ENCODE data around the gene FUT3.
"Not testable (repeated sequence)": the region's sequence is repeated elsewhere in the genome, so short reads cannot be mapped to it uniquely, and the experiment has no call there.

The FUT3 gene

DNA sequence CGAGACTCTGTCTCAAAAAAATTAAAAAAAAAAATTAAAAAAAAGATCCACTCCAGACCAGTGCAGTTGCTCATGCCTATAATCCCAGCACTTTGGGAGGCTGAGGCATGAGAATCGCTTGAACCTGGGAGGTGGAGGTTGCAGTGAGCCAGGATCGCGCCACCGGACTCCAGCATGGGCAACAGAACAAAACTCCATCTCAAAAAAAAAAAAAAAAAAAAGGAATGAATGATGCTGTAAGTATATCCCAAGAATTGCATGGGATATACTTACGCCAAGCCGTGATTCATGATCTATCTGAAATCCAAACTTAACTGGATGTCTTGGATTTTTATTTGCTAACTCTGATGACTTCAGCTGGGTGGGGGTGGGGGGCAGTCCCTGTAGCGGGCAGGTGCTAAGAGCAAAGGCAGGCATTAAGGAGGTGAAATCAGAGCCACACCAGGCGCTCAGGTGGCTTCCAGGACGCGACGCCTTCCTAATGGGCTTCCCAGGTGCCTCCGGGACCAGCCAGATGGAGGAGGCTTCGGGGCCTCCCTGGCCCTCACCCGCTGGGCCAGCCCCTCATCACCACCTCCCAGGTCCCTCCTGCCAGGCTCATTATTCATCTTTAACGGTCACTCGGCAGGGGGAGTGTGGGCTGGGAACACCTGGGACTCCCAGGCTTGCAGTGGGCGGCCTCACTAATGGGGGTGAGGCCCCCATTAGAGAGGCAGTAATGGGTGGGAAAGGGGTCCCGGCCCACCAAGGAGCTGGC lies 30.5 kb upstream of the FUT3 start:
- DNase-seq: no peak

DNA sequence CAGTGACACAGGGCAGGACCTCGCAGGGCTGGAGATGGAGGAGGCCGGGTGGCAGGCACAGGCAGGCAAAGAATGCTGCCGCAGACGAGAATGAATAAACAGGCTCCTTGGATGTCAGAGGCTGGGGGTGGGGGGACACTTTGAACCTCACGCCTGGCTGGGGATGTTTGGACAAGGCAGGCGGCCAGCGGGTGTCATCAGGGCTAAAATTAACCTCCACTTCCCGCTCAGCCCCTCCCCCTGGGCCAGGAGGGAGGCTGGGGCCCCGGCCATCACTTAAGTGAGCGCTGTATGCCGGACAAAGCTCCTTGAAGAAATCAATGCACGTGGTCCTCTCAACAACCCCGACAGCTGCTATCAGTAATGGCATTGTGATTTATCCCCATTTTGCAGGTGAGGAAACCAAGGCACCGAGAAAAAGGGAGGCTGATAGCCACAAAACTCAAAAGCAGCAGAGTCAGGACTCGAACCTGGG lies 29.4 kb upstream of the FUT3 start:
- no peak for DNase-seq

DNA sequence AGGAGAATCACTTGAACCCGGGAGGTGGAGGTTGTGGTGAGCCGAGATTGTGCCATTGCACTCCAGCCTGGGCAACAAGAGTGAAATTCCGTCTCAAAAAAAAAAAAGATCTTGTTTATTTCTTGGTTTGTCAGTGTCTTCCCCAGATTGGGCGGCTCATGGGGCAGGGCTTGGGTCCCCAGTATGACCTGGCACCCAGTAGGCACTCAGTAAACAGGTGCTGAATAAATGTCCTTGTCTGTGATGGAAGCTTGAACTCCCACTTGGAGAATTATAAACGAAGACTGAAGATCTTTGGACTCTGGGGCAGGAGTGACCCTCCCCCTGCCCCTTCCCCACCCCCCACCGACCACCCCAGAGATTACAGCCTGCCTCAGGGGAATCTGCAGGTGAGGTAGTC lies 28.9 kb upstream of the FUT3 start:
- DNase-seq: no peak

DNA sequence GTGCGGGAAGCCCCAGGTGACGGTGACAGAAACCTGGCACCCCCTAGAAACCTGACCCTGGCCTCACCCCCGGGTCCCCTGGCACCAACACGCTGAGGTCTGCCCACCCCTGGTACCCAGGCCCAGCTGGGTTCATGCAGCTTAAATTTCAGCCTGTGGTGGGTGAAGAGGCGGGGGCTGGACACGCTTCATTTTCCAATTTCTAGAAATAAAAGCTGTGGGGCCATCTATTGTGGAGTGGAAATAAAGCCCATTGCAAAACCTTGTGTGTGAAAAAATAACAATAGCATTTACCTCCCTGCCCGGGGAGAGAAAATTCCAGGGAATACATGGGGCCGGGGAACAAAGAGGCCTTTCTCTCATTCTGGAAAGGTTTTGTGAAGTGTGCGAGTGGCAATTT lies 26.6 kb upstream of the FUT3 start:
- no peak for DNase-seq

DNA sequence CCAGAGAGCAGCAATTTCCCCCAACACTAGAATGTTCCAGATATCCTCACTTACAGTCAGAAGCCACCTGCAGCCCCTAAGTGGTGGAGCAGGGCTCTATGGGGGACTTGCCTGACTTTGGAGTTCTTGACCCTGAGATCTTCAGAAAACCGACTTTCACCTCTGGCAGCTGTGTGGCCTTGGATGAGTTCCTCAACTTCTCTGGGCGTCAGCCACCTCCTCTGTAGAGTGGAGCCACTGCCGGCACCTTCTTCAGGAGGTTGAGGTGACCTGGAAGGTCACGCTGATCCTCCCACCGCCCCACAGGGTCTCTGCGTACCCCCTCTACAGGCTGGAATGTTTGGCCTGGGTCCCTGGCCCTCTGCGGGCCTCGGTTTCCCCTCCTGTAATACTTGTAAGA lies 26.2 kb upstream of the FUT3 start:
- DNase-seq: no peak

DNA sequence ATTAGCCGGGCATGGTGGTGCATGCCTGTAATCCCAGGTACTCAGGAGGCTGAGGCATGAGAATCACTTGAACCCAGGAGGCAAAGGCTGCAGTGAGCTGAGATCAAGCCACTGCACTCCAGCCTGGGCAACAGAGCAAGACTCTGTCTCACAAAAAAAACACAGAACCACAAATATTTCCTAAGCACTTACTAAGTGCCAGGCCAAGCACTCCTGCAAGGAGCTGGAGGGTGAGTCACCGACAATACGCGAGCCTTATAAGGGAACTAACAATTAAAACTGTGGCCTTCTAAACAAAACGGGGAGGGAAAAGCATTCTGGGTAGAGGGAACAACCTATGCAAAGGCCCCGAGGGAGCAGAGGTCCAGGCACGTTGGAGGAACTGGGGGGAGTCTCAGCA lies 23.2 kb upstream of the FUT3 start:
- not testable (repeated sequence) for DNase-seq

DNA sequence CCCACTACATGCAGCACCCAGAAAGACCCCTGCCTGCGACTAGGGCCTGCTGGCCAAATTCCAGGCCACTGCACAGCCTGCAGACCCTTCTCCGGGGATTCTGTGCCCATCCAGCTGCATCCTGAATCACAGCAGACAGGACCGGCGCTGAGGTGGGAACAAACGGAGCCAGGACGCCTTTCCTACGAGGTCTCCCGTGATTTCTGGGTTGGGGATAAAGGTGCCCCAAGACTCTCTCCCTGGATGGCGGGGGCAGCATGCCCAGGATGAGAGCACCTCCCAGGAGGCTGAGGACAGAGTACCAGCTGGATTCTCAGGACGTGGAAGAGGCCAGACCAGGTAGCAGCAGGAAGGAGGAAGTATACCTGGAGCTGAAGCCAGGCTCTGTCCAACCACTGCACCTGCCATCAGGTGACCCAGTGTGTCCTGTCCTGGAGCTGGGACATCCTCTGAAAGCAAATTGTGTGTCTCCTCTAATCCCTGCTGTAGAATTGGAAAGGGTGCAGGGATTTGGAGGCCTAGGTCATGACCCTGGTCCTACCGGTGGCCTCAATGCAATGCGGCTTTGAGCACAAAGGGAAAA lies 22.5 kb upstream of the FUT3 start:
- DNase-seq: no peak

DNA sequence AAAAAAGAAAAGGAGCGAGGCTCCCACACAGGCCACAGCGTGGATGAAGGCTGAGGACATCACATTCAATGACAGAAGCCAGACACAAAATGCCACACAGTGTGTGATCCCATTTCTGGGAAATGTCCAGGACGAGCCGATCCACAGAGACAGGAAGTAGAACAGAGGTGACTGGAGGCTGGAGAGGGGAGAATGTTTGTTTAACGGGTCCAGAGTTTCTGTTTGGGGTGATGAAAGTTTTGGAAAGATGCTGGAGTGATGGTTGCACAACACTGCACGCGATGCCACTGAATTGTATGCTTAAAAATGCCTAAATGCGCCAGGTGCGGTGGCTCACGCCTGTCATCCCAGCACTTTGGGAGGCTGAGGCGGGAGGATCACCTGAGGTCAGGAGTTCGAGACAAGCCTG lies 19.7 kb upstream of the FUT3 start:
- DNase-seq: no peak

DNA sequence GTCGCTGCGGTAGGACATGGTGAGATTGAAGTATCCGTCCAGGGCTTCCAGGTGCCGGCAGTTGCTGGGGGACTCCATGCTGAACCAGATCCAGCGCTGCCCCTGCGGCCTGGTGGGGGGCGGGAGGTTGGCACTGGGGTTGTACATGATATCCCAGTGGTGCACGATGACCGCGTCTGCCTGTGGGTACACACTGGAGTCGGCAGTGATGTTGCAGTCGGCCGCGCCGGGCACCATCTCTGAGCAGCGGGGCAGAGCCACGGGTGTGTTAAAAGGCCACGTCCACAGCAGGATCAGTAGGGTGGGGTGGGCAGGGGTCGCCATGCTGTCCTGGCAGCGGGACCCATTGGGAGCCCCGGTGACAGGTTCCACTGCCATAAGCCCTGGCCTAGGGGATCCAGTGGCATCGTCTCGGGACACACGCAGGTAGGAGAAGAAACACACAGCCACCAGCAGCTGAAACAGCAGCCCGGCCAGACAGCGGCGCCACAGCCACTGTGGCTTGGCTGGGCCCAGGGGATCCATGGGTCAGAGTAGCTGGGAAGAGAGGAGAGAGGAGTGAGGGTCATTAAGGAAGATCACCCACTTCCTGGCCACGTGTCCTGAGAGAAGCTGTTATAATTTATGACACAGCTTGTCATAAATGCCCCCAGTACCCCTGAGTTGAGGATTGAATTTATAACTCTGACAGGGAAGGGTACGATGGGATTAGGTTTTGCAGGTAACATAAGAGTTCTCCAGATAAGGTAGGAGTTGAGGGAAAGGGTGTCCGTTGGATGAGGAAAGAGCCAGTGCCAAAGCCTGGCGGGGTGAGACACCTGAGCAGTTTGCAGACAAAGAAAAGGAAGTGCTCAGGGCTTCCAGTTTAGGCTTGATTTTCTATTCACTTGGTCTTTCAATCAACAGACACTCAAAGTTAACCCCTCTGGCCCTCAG lies 16.2 kb upstream of the FUT3 start:
- no peak for DNase-seq

DNA sequence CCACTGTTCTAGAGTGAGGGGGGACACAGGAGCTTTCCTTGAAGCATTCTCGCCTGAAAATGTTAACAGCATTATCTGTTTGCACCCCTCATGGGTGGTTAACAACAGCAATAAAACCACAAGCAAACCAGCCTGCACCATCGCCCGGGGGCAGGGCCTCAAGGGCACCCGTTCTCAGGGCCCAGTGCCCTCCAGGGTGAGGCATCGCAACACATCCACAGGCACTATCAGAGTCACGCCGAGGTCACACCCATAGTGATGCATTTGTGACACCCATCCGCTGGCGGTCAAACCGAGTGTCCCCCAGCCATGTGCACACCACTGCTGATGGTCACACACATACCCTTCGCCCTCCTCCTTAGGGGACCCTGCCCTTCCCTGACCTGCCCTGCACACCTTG lies 14.5 kb upstream of the FUT3 start:
- DNase-seq: no peak

DNA sequence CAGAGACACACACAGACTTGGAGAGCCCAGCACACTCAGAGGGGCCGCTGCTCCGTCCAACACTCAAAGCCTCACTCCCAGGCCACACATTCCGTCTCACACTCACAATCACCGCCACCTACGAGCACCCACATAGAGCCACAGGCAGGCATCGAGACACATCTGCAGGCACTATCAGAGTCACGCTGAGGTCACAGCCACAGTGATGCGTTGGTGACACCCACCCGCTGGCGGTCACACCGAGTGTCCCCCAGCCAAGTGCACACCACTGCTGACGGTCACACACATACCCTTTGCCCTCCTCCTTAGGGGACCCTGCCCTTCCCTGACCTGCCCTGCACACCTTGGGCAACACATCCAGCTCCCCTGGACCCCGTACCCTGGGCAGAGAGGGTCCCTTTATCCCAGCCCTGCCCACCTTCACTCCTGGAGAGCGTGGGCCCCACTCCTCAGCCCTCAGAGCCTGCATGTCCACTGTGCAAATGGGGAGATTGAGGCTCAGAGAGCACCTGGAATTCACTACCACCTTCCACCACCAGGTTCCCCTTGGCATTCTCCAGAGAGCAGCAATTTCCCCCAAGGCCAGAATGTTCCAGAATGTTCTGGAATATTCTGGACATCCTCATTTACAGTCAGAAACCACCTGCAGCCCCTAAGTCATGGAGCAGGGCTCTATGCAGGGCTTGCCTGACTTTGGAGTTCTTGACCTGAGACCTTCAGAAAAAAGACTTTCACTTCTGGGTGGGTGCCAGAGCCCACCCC lies 13.7 kb upstream of the FUT3 start:
- DNase-seq: no peak

DNA sequence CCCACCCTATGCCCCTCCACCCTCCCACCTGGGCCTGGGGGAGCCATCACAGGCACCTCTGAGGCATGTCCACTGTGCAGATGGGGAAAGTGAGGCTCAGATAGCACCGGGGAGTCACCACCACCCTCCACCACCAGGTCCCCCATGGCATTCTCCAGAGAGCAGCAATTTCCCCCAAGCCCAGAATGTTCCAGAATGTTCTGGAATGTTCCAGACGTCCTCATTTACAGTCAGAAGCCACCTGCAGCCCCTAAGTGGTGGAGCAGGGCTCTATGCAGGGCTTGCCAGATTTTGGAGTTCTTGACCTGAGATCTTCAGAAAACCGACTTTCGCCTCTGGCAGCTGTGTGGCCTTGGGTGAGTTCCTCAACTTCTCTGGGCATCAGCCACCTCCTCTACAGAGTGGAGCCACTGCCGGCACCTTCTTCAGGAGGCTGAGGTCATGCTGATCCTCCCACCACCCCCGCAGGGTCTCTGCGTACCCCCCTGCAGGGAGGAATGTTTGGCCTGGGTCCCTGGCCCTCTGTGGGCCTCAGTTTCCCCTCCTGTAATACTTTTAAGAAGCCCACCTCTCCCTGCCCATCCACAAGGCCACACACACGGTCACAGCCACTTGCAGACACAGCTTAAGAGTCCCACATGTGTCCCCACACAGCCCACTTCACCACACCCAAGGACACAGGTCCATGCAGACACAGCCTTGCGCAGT lies 12.9 kb upstream of the FUT3 start:
- DNase-seq: no peak

DNA sequence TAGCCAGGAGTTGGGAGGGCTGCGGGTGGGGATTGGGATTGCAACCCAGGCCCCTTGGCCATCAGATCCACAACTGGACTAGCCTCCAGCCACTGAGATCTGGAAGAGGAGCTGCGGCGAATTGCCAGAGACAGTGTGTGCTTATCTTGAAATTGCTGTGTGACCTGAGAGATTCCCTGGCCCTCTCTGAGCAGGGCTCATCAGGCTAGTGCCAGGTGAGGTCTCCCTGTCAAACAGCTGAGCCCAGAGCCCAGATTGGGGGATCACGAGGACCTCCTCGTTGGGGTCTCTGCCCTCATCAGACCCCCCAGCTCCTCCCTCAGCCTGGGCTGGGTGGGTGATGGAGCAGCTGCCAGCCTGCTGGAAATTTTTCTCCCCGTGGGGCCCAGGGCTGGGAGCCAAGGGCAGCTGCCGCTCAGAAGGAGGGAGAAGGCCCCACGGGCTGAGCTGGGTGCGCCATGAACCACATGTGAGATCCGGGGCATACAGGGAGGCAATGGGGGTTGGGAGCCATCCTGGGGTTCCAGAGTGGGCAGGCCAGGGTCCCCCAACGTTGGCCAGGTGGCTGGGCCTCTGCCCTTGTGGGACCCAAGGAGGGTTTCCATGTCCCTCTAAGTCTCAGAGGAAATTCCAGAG lies 11.9 kb upstream of the FUT3 start:
- DNase-seq: no peak

DNA sequence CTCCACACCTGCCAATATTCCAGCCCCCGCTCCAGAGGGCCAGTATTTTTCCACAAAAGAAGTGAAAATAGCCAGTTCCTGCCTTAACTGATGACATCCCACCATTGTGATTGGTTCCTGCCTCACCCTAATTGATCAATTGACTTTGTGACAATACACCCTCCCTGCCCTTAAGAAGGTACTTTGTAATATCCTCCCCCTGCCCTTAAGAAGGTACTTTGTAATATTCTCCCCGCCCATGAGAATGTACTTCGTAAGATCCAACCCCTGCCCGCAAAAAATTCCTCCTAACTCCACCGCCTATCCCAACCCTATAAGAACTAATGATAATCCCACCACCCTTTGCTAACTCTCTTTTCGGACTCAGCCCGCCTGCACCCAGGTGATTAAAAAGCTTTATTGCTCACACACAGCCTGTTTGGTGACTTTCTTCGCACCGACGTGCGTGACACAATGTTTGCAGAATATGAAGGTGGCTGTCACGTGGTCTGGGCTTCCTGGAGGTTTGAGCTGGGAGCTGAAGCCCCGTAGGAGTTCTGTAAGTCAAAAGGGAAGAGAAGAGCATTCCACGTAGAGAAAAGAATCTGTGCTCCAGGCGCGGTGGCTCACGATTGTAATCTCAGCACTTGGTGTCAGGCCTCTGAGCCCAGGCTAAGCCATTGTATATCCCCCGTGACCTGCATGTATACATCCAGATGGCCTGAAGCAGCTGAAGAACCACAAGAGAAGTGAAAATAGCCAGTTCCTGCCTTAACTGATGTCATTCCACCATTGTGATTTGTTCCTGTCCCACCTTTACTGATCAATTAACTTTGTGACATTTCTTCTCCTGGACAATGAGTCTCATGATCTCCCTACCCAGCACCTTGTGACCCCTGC lies 6.2 kb upstream of the FUT3 start:
- DNase-seq: no peak

DNA sequence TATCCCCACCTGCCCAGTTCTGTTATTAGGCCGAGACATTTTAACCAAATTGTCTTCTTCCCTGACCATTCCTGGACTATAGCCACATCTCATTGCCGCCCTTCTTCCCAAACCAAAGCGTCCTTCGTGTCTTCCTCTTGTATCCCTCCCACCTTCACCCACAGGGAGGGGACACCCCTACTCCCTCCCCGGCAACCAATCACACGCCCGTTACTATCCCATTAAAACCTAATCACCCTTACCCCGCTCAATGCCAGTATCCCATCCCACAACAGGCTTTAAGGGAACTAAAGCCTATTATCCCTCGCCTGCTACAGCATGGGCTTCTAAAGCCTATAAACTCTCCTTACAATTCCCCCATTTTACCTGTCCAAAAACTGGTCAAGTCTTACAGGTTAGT lies 3.9 kb upstream of the FUT3 start:
- DNase-seq: not testable (repeated sequence)

DNA sequence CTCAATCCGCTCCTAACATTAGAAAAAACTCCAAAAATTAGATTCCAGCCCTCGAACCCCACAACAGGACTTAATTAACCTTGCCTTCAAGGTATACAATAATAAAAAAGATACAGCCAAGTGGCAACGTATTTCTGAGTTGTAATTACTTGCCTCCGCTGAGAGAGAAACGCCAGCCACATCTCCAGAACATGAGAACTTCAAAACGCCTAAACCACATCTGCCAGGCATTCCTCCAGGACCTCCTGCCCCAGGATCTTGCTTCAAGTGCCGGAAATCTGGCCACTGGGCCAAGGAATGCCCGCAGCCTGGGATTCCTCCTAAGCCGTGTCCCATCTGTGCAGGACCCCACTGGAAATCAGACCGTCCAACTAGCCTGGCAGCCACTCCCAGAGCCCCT lies 2.9 kb upstream of the FUT3 start:
- not testable (repeated sequence) for DNase-seq

DNA sequence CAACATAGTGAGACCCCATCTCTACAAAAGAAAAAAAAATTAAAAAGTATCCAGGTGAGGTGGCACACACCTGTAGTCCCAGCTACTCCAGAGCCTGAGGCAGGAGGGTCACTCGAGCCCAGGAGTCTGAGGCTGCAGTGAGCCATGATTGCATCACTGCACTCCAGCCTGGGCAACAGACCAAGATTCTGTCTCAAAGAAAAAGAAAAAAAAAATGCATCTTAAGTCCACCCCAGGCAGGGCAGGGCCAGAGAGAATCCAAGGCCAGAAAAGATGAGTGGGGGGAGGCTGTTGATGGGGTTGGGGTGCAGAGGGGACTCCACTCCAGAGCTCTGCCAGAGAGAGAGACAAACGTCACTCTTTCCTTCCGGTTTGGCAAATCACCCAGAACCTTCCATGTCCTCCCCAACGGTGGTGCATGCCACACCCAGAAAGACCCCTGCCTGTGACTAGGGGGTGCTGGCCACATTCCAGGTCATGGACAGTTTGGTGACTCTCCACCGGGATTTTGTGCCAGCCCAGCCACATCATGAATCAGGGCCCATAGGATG lies 431 bp downstream of the FUT3 start:
- DNase-seq: no peak

DNA sequence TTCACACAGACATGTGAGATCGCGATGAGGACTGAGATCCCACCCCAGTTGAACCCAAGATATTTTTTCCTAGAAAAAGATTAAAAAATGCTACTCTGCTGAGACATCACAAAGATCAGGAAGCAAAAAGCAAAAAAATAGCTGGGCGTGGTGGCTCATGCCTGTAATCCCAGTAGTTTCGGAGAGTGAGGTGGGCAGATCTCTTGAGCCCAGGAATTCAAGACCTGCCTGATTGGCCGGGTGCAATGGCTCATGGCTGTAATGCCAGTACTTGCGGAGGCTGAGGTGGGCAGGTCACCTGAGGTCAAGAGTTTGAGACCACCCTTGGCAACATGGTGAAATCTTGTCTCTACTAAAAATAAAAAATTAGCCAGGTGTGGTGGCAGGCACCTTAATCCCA lies 1.1 kb downstream of the FUT3 start:
- DNase-seq: no peak

DNA sequence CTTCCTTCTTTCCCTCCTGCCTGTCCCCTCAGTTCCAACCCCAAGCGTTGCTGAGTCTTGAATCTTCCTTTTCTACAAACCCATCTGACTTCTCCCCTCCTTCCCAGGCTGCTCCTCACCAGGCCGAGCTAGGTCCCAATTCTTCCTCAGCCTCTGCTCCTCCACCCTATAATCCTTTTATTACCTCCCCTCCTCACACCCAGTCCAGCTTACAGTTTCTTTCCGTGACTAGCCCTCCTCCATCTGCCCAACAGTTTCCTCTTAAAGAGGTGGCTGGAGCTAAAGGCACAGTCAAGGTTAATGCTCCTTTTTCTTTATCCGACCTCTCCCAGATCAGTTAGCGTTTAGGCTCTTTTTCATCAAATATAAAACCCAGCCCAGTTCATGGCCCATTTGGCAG lies 2.6 kb downstream of the FUT3 start:
- not testable (repeated sequence) for DNase-seq

DNA sequence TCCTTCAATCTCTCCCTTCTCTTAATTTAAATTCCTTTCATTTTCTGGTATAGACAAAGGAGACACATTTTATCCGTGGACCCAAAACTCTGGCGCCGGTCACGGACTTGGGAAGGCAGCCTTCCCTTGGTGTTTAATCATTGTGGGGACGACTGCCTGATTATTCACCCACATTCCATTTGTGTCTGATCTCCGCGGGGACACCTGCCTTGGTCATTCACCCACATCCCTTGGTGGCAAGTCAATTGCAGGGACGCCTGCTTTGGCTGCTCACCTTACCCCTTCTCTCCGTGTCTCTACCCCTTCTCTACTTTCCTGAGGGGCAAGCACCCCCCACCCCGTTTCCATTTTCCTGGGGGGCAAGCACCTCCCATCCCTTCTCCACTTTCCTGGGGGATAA lies 3.4 kb downstream of the FUT3 start:
- DNase-seq: not testable (repeated sequence)

All from DMS 273 treated with DMSO at 0.1 percent for 48 hours (cell line).